KOPT-K1 (cell line): ENCODE data around the gene CYFIP1.

Source experiments
- H3K27ac ChIP-seq: fragments of 200-600 bp; sonication (generic); 2 replicates; pipeline ENCODE4 v1.5.1; 2016; ENCODE audit warnings: antibody characterized with exemption, mild to moderate bottlenecking, low read depth, low read length; ENCODE audit not compliant: poor library complexity, severe bottlenecking
- H3K36me3 ChIP-seq: fragments of 200-600 bp; sonication (generic); 2 replicates; pipeline ENCODE4 v1.5.1; 2017; ENCODE audit warnings: antibody characterized with exemption, mild to moderate bottlenecking, low read length, moderate library complexity; ENCODE audit not compliant: insufficient read depth
- H3K9me3 ChIP-seq: fragments of 200-600 bp; sonication (generic); 2 replicates; pipeline ENCODE4 v1.5.1; 2017; ENCODE audit warnings: antibody characterized with exemption, low read length, mild to moderate bottlenecking; ENCODE audit not compliant: insufficient read depth, poor library complexity, severe bottlenecking

The CYFIP1 gene

GRCh38 chr15:22947101-22948000, 32.8 kb downstream of the CYFIP1 start:
- Histone ChIP-seq H3K27ac (no peak overlapping the region), H3K36me3 (no peaks in the 10 kb centered on the region), H3K9me3 (no peaks in the 10 kb centered on the region)

- Histone ChIP-seq H3K27ac (no peak overlapping the region), H3K36me3 (no peaks in the 10 kb centered on the region), H3K9me3 (no peaks in the 10 kb centered on the region)
These were observed 35.1 kb downstream of the CYFIP1 start for GRCh38 chr15:22945071-22945470.

- no peak overlapping the region for H3K27ac ChIP-seq
These were observed 35.5 kb downstream of the CYFIP1 start for GRCh38 chr15:22944651-22945050.

GRCh38 chr15:22942877-22943276, 37.3 kb downstream of the CYFIP1 start:
- H3K36me3 ChIP-seq, result no peaks in the 10 kb centered on the region
- H3K9me3 ChIP-seq, result no peaks in the 10 kb centered on the region
- no peak overlapping the region for H3K27ac ChIP-seq

More at GRCh38 chr15:22944651-22945050, 35.5 kb downstream of the CYFIP1 start:
- no peaks in the 10 kb centered on the region for H3K36me3 ChIP-seq
- no peaks in the 10 kb centered on the region for H3K9me3 ChIP-seq

GRCh38 chr15:22942306-22942855, 37.8 kb downstream of the CYFIP1 start:
- H3K36me3 ChIP-seq, result no peaks in the 10 kb centered on the region
- H3K27ac ChIP-seq, result no peak overlapping the region
- no peaks in the 10 kb centered on the region for H3K9me3 ChIP-seq

GRCh38 chr15:22941179-22941578, 39.0 kb downstream of the CYFIP1 start:
- H3K36me3 ChIP-seq, result no peaks in the 10 kb centered on the region
- H3K27ac ChIP-seq, result no peak overlapping the region
- H3K9me3 ChIP-seq, result no peaks in the 10 kb centered on the region

- H3K36me3 ChIP-seq, result no peaks in the 10 kb centered on the region
- H3K9me3 ChIP-seq, result no peaks in the 10 kb centered on the region
- no peak overlapping the region for H3K27ac ChIP-seq
These were observed 40.5 kb downstream of the CYFIP1 start for GRCh38 chr15:22939652-22940061.

GRCh38 chr15:22939051-22939450, 41.1 kb downstream of the CYFIP1 start:
- no peak overlapping the region for H3K27ac ChIP-seq
- no peaks in the 10 kb centered on the region for H3K9me3 ChIP-seq
- H3K36me3 ChIP-seq, result no peaks in the 10 kb centered on the region

GRCh38 chr15:22936577-22937472, 43.3 kb downstream of the CYFIP1 start:
- Histone ChIP-seq H3K36me3 (no peaks in the 10 kb centered on the region), H3K27ac (no peak overlapping the region)

GRCh38 chr15:22933641-22934061, 46.5 kb downstream of the CYFIP1 start:
- H3K36me3 ChIP-seq, result no peaks in the 10 kb centered on the region
- no peaks in the 10 kb centered on the region for H3K9me3 ChIP-seq
- no peak overlapping the region for H3K27ac ChIP-seq

More at GRCh38 chr15:22936577-22937472, 43.3 kb downstream of the CYFIP1 start:
- H3K9me3 ChIP-seq, result no peaks in the 10 kb centered on the region

- no peaks in the 10 kb centered on the region for H3K9me3 ChIP-seq
- no peaks in the 10 kb centered on the region for H3K36me3 ChIP-seq
- no peak overlapping the region for H3K27ac ChIP-seq
These were observed 48.2 kb downstream of the CYFIP1 start for GRCh38 chr15:22931784-22932536.

GRCh38 chr15:22930782-22931484, 49.2 kb downstream of the CYFIP1 start:
- H3K9me3 ChIP-seq, result no peaks in the 10 kb centered on the region
- H3K36me3 ChIP-seq, result no peaks in the 10 kb centered on the region
- H3K27ac ChIP-seq, result no peak overlapping the region

GRCh38 chr15:22927761-22928160, 52.4 kb downstream of the CYFIP1 start:
- H3K27ac ChIP-seq, result no peak overlapping the region
- no peaks in the 10 kb centered on the region for H3K9me3 ChIP-seq
- no peaks in the 10 kb centered on the region for H3K36me3 ChIP-seq

- Histone ChIP-seq H3K9me3 (no peaks in the 10 kb centered on the region), H3K27ac (no peak overlapping the region), H3K36me3 (no peaks in the 10 kb centered on the region)
These were observed 54.3 kb downstream of the CYFIP1 start for GRCh38 chr15:22925875-22926274.
